ENCODE measurements around the gene PHF2.

DNA sequence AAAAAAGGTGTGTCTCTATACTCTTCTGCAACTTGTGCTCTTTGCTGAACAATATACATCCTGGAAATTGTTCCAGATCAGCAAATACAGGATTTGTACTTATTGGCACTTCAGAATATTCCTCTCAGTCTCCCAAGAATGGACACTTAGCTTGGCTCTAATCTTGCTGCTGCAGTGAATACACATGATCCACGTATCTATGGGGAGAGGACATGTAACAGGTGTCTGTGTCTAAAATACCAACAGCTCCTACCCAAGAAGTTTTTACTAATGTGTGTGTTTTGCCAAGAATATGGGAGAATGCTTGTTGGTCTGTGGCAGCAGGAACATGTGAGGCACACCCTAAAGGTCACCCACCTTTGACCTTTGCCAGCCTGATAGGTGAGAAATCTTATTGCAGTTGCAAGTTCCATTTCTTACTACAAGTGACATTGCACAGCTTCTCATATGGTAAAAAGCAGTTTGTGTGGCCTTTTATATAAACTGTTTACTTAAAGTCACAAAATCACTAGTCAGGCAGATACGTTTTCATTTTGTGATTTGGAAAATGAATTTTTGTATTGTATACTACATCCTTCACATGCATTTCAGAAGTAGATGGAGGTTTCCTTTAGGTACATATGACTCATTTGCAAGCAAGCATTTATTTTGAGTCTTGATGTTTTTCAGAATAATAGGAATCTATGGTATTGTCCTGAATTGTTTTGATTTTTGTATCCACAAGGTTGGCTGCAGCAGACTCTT, 35.8 kb downstream of the PHF2 start:
- TF ChIP-seq EP300 (IDR thresholded peaks at IDR 0.05) (no peak), CTCF (IDR thresholded peaks at IDR 0.05) (no peak)

Measured in suprapubic skin (tissue), 3 donors.